Loucy (cell line): ENCODE measurements around the gene STAP2.

Source experiments
- CTCF ChIP-seq: fragments of 200-600 bp; sonication (generic); conservative IDR thresholded peaks from 2 replicates; pipeline ENCODE4 v1.5.1; 2014; ENCODE audit warnings: mild to moderate bottlenecking, antibody characterized with exemption, low read length
- EZH2phosphoT487 ChIP-seq: fragments of 200-600 bp; IDR thresholded peaks from 2 replicates; pipeline ENCODE4 v1.6.1; 2018; ENCODE audit warnings: antibody characterized with exemption, mild to moderate bottlenecking, moderate library complexity, borderline replicate concordance

GRCh38 chr19:4354282-4354681, 15.7 kb upstream of the STAP2 start:
- TF ChIP-seq EZH2phosphoT487 (no peak), CTCF (no peak)
